Measurements from ENCODE around the gene PCDHGA3.
"Not testable (repeated sequence)": the region's sequence is repeated elsewhere in the genome, so short reads cannot be mapped to it uniquely, and the experiment has no call there.

The PCDHGA3 gene

GRCh38 chr5:141343242-141343952 lies at the start of gene PCDHGA3:
Gene PCDHGA3 (plus strand): TSS chr5:141343829. CDS start chr5:141344034, 205 bp downstream.
- no peak for DNase-seq

- no peak for DNase-seq
These were observed 45.3 kb upstream of the PCDHGA3 start for GRCh38 chr5:141298376-141298775.

- DNase-seq = no peak
These were observed 39.9 kb upstream of the PCDHGA3 start, which contains the start of gene SLC25A2 for GRCh38 chr5:141303756-141304155. Gene SLC25A2 (minus strand): TSS chr5:141304049. CDS start chr5:141303865, 184 bp downstream.

- no peak for DNase-seq
These were observed 37.0 kb upstream of the PCDHGA3 start for GRCh38 chr5:141306630-141307029.

GRCh38 chr5:141313711-141314110 lies 29.9 kb upstream of the PCDHGA3 start:
- DNase-seq = no peak

- DNase-seq = not testable (repeated sequence)
These were observed 26.7 kb upstream of the PCDHGA3 start for GRCh38 chr5:141316963-141317362.

GRCh38 chr5:141319202-141319601 lies 24.4 kb upstream of the PCDHGA3 start:
- no peak for DNase-seq

GRCh38 chr5:141319699-141320098 lies 23.9 kb upstream of the PCDHGA3 start:
- no peak for DNase-seq

- peak; percentile 92 for DNase-seq
These were observed 23.1 kb upstream of the PCDHGA3 start, which contains the start of gene TAF7 for GRCh38 chr5:141320225-141321169. Gene TAF7 (minus strand): TSS chr5:141320784. CDS start chr5:141320044, 740 bp downstream.

GRCh38 chr5:141322261-141322660 lies 21.4 kb upstream of the PCDHGA3 start:
- DNase-seq = no peak

GRCh38 chr5:141326088-141326854 lies 17.4 kb upstream of the PCDHGA3 start:
- no peak for DNase-seq

- no peak for DNase-seq
These were observed 15.4 kb upstream of the PCDHGA3 start for GRCh38 chr5:141328231-141328630.

- DNase-seq = no peak
These were observed 13.1 kb upstream of the PCDHGA3 start, which contains the start of gene PCDHGA1 for GRCh38 chr5:141330299-141331080. Gene PCDHGA1 (plus strand): TSS chr5:141330514.

GRCh38 chr5:141332571-141332970 lies 11.1 kb upstream of the PCDHGA3 start:
- not testable (repeated sequence) for DNase-seq

- DNase-seq = no peak
These were observed 4.9 kb upstream of the PCDHGA3 start, which contains the start of gene PCDHGA2 for GRCh38 chr5:141338538-141339306. Gene PCDHGA2 (plus strand): TSS chr5:141338760.

- not testable (repeated sequence) for DNase-seq
These were observed 2.8 kb upstream of the PCDHGA3 start for GRCh38 chr5:141340781-141341354.

GRCh38 chr5:141342773-141343172 lies 856 bp upstream of the PCDHGA3 start:
- DNase-seq = no peak

- DNase-seq = no peak
These were observed 379 bp downstream of the PCDHGA3 start for GRCh38 chr5:141343953-141344463.

GRCh38 chr5:141345327-141345726 lies 1.7 kb downstream of the PCDHGA3 start:
- no peak for DNase-seq

- DNase-seq = not testable (repeated sequence)
These were observed 2.4 kb downstream of the PCDHGA3 start for GRCh38 chr5:141346017-141346416.

Data from NCI-H1048 (cell line).